ENCODE data around the gene USF2. TPM values are rescaled to one million over a fixed set of nuclear protein-coding genes. Genes with fewer than 3 reads are reported as not detected.

USF2 gene
- total RNA-seq, 1 experiment from 2014 or later, result 123 TPM

GRCh38 chr19:35260694-35261304, 8.0 kb upstream of the USF2 start:
- no peak overlapping the region for H3K27ac ChIP-seq (ENCODE audit: insufficient read length, low read depth, low read length)
- no peaks in the 10 kb centered on the region for H3K79me1 ChIP-seq (ENCODE audit: insufficient read depth, low read depth, low read length, poor library complexity, severe bottlenecking)
- H3K9ac ChIP-seq (ENCODE audit: extremely low read depth, insufficient read length, low read length), result no peak overlapping the region
- H3K36me3 Mint-ChIP-seq (ENCODE audit: insufficient read depth in 1 of 3, low read depth in 3 of 3), result peaks cover 29 to 84% (median 77%) of the 10 kb centered on the region in 3 experiments
- no peaks in the 10 kb centered on the region for H3K79me2 ChIP-seq (ENCODE audit: insufficient read depth, low read length)
- no peak overlapping the region for H2BK15ac ChIP-seq (ENCODE audit: low read depth, low read length)
- H3K27me3 ChIP-seq (ENCODE audit: insufficient read depth, low read length), result no peaks in the 10 kb centered on the region
- H3K4me3 Mint-ChIP-seq, result no peak overlapping the region
- no peaks in the 10 kb centered on the region for H3K4me1 ChIP-seq (ENCODE audit: insufficient read depth, low read length)
- no peak overlapping the region for H2AFZ ChIP-seq (ENCODE audit: low read length)
- H3T11ph ChIP-seq (ENCODE audit: low read length), result no peak overlapping the region
- no peaks in the 10 kb centered on the region for H3K23me2 ChIP-seq (ENCODE audit: insufficient read length, low read depth, low read length, poor library complexity, severe bottlenecking)
- no CpG with 5 or more reads among the region's 10 CpGs for WGBS (ENCODE audit: extremely low coverage, insufficient read length, low lambda C conversion rate)
- no peak overlapping the region for H4K8ac ChIP-seq (replicated peaks; ENCODE audit: insufficient read length, low read depth, low read length)
- H3K4ac ChIP-seq (ENCODE audit: low read depth, low read length), result no peak overlapping the region
- no peak overlapping the region for H4K91ac ChIP-seq (ENCODE audit: insufficient read length, low read depth, low read length)
- no peak overlapping the region for H3K14ac ChIP-seq (ENCODE audit: insufficient read depth, low read length)
- no peaks in the 10 kb centered on the region for H3K9me3 ChIP-seq (ENCODE audit: control insufficient read depth, low read depth, low read length)
- peaks cover 12% of the 10 kb centered on the region in 2 experiments for H3K4me1 Mint-ChIP-seq
- no peak overlapping the region for H2BK5ac ChIP-seq (ENCODE audit: insufficient read length, low read length)
- no peak overlapping the region for H3K56ac ChIP-seq (ENCODE audit: insufficient read length, low read depth, low read length)
- no peak overlapping the region for H3K18ac ChIP-seq (ENCODE audit: insufficient read length, low read depth, low read length)
- H3K9me3 Mint-ChIP-seq, result no peaks in the 10 kb centered on the region
- H2BK20ac ChIP-seq (ENCODE audit: low read depth, low read length, poor library complexity, severe bottlenecking), result no peak overlapping the region
- no peak overlapping the region for H3K4me2 ChIP-seq (ENCODE audit: insufficient read depth, insufficient read length, low read length)
- H3K27me3 Mint-ChIP-seq (ENCODE audit: low read depth), result no peaks in the 10 kb centered on the region
- DNase-seq, result no peak
- no peaks in the 10 kb centered on the region for H4K20me1 ChIP-seq (ENCODE audit: control insufficient read depth, insufficient read depth, insufficient read length)
- no peak overlapping the region for H4K5ac ChIP-seq (ENCODE audit: insufficient read length, low read depth, low read length)
- TF ChIP-seq CTCF (conservative IDR thresholded peaks at IDR 0.05), result no peak
- H3K23ac ChIP-seq (ENCODE audit: insufficient read length, low read depth, low read length), result no peak overlapping the region
- no peak overlapping the region for H2AK5ac ChIP-seq (ENCODE audit: insufficient read length, low read length)
- no peak overlapping the region for H2BK12ac ChIP-seq (ENCODE audit: insufficient read length, low read depth, low read length)
- H2BK120ac ChIP-seq (ENCODE audit: low read depth, low read length, poor library complexity, severe bottlenecking), result no peak overlapping the region
- no peak overlapping the region for H3K27ac Mint-ChIP-seq
